Nephron (organoid): ENCODE measurements around the gene PDE6B.

ENCODE experiments used
- H3K27ac Mint-ChIP-seq, 3 experiments: 2 replicates each; pipeline ENCODE4 v1.8.0; 2020; ENCODE audit warnings: mixed read lengths in 3 of 3, mild to moderate bottlenecking in 2 of 3, moderate library complexity in 1 of 3
- H3K27me3 Mint-ChIP-seq: 2 replicates; pipeline ENCODE4 v1.8.0; 2021; ENCODE audit warnings: low read depth, mild to moderate bottlenecking, moderate library complexity, mixed read lengths
- H3K36me3 Mint-ChIP-seq: 2 replicates; pipeline ENCODE4 v1.8.0; 2020; ENCODE audit warnings: low read depth, mixed read lengths
- H3K4me1 Mint-ChIP-seq: 2 replicates; pipeline ENCODE4 v1.8.0; 2020; ENCODE audit warnings: mixed read lengths
- H3K4me3 Mint-ChIP-seq, 3 experiments: 2 replicates each; pipeline ENCODE4 v1.8.0; 2020; ENCODE audit warnings: mild to moderate bottlenecking in 3 of 3, mixed read lengths in 3 of 3, moderate library complexity in 2 of 3
- H3K9me3 Mint-ChIP-seq: 2 replicates; pipeline ENCODE4 v1.8.0; 2020; ENCODE audit warnings: mixed read lengths
- CTCF ChIP-seq, 3 experiments: fragments of 200-600 bp; sonication (generic); IDR thresholded peaks; one replicate each; pipeline ENCODE4 v1.5.0; 2021; ENCODE audit warnings: antibody characterized with exemption in 3 of 3; ENCODE audit not compliant: unreplicated experiment in 3 of 3

Gene PDE6B

GRCh38 chr4:655464-656151 is 30.2 kb downstream of the PDE6B start:
- peaks cover 8% of the 10 kb centered on the region for H3K36me3 Mint-ChIP-seq
- H3K27ac Mint-ChIP-seq, result no peak overlapping the region
- no peaks in the 10 kb centered on the region for H3K9me3 Mint-ChIP-seq
- peaks cover 7% of the 10 kb centered on the region for H3K27me3 Mint-ChIP-seq
- H3K4me3 Mint-ChIP-seq, result no peak overlapping the region
- peaks cover 5% of the 10 kb centered on the region for H3K4me1 Mint-ChIP-seq
- no peak for TF ChIP-seq CTCF (IDR thresholded peaks at IDR 0.05; ENCODE audit: unreplicated experiment in 3 of 3)

- peak overlapping the region; percentile 15 to 41 (median 38) for H3K4me3 Mint-ChIP-seq
- H3K9me3 Mint-ChIP-seq, result no peaks in the 10 kb centered on the region
- TF ChIP-seq CTCF (IDR thresholded peaks at IDR 0.05; ENCODE audit: unreplicated experiment in 3 of 3), result no peak
- peaks cover 5% of the 10 kb centered on the region for H3K4me1 Mint-ChIP-seq
- H3K27me3 Mint-ChIP-seq, result peaks cover 6% of the 10 kb centered on the region
- H3K36me3 Mint-ChIP-seq, result peaks cover 12% of the 10 kb centered on the region
- H3K27ac Mint-ChIP-seq, result peak overlapping the region in 1 of 3 experiments; percentile 76
Observed at GRCh38 chr4:656436-657337, 31.3 kb downstream of the PDE6B start.

- H3K4me1 Mint-ChIP-seq, result no peaks in the 10 kb centered on the region
- H3K27me3 Mint-ChIP-seq, result peaks cover under 1% of the 10 kb centered on the region
- TF ChIP-seq CTCF (IDR thresholded peaks at IDR 0.05; ENCODE audit: unreplicated experiment in 3 of 3), result no peak
- peaks cover 12% of the 10 kb centered on the region for H3K36me3 Mint-ChIP-seq
- no peaks in the 10 kb centered on the region for H3K9me3 Mint-ChIP-seq
- H3K27ac Mint-ChIP-seq, result no peak overlapping the region
- H3K4me3 Mint-ChIP-seq, result no peak overlapping the region
Observed at GRCh38 chr4:657338-657833, 32.0 kb downstream of the PDE6B start.

- no peak overlapping the region for H3K27ac Mint-ChIP-seq
- no peaks in the 10 kb centered on the region for H3K4me1 Mint-ChIP-seq
- no peak for TF ChIP-seq CTCF (IDR thresholded peaks at IDR 0.05; ENCODE audit: unreplicated experiment in 3 of 3)
- H3K4me3 Mint-ChIP-seq, result no peak overlapping the region
- peaks cover 12% of the 10 kb centered on the region for H3K36me3 Mint-ChIP-seq
- H3K9me3 Mint-ChIP-seq, result no peaks in the 10 kb centered on the region
- H3K27me3 Mint-ChIP-seq, result peaks cover 3% of the 10 kb centered on the region
Observed at GRCh38 chr4:657834-658667, 32.7 kb downstream of the PDE6B start.

GRCh38 chr4:658681-659667 is 33.6 kb downstream of the PDE6B start:
- Mint-ChIP-seq H3K27me3 (peaks cover 3% of the 10 kb centered on the region), H3K4me1 (no peaks in the 10 kb centered on the region), H3K9me3 (no peaks in the 10 kb centered on the region), H3K27ac (no peak overlapping the region), H3K36me3 (peaks cover 12% of the 10 kb centered on the region), H3K4me3 (no peak overlapping the region)
- no peak for TF ChIP-seq CTCF (IDR thresholded peaks at IDR 0.05; ENCODE audit: unreplicated experiment in 3 of 3)
